GM12878 (cell line): ENCODE results near the gene CNDP1. TPM values are rescaled to one million over a fixed set of nuclear protein-coding genes. Genes with fewer than 3 reads are reported as not detected.

Experiments used
- ATAC-seq: fragments of 200-7000 bp; cut with Tn5 transposase; 3 replicates; pipeline ENCODE4 v1.9.1; 2020; ENCODE audit warnings: mild to moderate bottlenecking, moderate library complexity
- BruUV-seq: library from RNA; stranded (reverse); fragments of 400-500 nt; replicated peaks from 2 replicates; lab custom pipeline; 2021; lab: Mats Ljungman, UMichigan
- CTCF ChIA-PET: fragments of 300-600 bp; sonication (Branson Sonifier 250); formaldehyde crosslinking; extraction: SDS; loops from one replicate; lab custom pipeline; 2021; ENCODE audit warnings: inconsistent platforms; lab: Yijun Ruan, JAX
- POLR2A ChIA-PET: fragments of 350-600 bp; formaldehyde crosslinking; extraction: SDS; loops from one replicate; lab custom pipeline; 2021; ENCODE audit warnings: inconsistent platforms; lab: Charles Lee
- RAD21 ChIA-PET: fragments of 300-600 bp; sonication (Branson Sonifier 250); formaldehyde crosslinking; loops from one replicate; lab custom pipeline; 2023; ENCODE audit warnings: antibody characterized with exemption; ENCODE audit not compliant: unreplicated experiment; lab: Charles Lee
- SMC1A ChIA-PET: fragments of 300-600 bp; sonication (Branson Sonifier 250); formaldehyde crosslinking; loops from one replicate; lab custom pipeline; 2023; ENCODE audit not compliant: unreplicated experiment, uncharacterized antibody; lab: Charles Lee
- DNase-seq: peaks from one replicate; pipeline ENCODE4 v3.0.0-alpha.2; 2011; ENCODE audit warnings: low read depth, low spot score
- FAIRE-seq: peaks from 3 replicates; lab custom pipeline; 2011; peaks lifted over from hg19 to GRCh38; lab: Jason Lieb, UNC
- H2AFZ ChIP-seq: 2 replicates; pipeline ENCODE4 v1.6.0; 2011; ENCODE audit warnings: low read depth, low read length, control low read depth; ENCODE audit not compliant: control insufficient read depth
- H3K27ac ChIP-seq: 2 replicates; pipeline ENCODE4 v1.5.1; 2011; ENCODE audit warnings: control low read depth; ENCODE audit not compliant: control insufficient read depth, insufficient read depth
- H3K27me3 ChIP-seq, 2 experiments: replicated peaks in 1 of 2; 2 replicates each; pipeline versions ENCODE4 v1.6.0 to v1.6.1; 2011; ENCODE audit warnings: low read length in 1 of 2; ENCODE audit not compliant: control insufficient read depth in 2 of 2, insufficient read depth in 2 of 2
- H3K36me3 ChIP-seq, 2 experiments: 2 replicates each; pipeline ENCODE4 v1.5.1; 2011; ENCODE audit warnings: low read length in 1 of 2; ENCODE audit not compliant: control insufficient read depth in 2 of 2, insufficient read depth in 2 of 2
- H3K4me1 ChIP-seq: 2 replicates; pipeline ENCODE4 v1.6.1; 2011; ENCODE audit warnings: mild to moderate bottlenecking, low read length, moderate library complexity, mixed read lengths; ENCODE audit not compliant: control insufficient read depth, insufficient read depth
- H3K4me2 ChIP-seq: 2 replicates; pipeline ENCODE4 v1.6.0; 2011; ENCODE audit warnings: control low read depth; ENCODE audit not compliant: control insufficient read depth, insufficient read depth
- H3K4me3 ChIP-seq: fragments of 200-600 bp; sonication (generic); 2 replicates; pipeline ENCODE4 v1.5.1; 2016
- H3K79me2 ChIP-seq: 2 replicates; pipeline ENCODE4 v1.6.0; 2011; ENCODE audit warnings: low read length; ENCODE audit not compliant: control insufficient read depth, insufficient read depth
- H3K9ac ChIP-seq: 2 replicates; pipeline ENCODE4 v1.8.0; 2011; ENCODE audit warnings: low read length, control low read depth, mixed read lengths; ENCODE audit not compliant: control insufficient read depth, insufficient read depth
- H3K9me3 ChIP-seq: replicated peaks from 3 replicates; pipeline ENCODE4 v1.5.1; 2011; ENCODE audit warnings: mild to moderate bottlenecking, low read length; ENCODE audit not compliant: control insufficient read depth, insufficient read depth
- H4K20me1 ChIP-seq: 2 replicates; pipeline ENCODE4 v1.6.0; 2011; ENCODE audit not compliant: control insufficient read depth, insufficient read depth
- ATF7 ChIP-seq: fragments of 450-650 bp; IDR thresholded peaks from 2 replicates; pipeline ENCODE4 v1.6.1; 2016; ENCODE audit warnings: low read depth, mild to moderate bottlenecking
- BCL11A ChIP-seq: IDR thresholded peaks from 2 replicates; pipeline ENCODE4 v1.6.1; 2011; ENCODE audit warnings: low read depth, low read length
- EZH2 ChIP-seq: IDR thresholded peaks from 2 replicates; pipeline ENCODE4 v1.6.1; 2012; ENCODE audit warnings: low read depth, mild to moderate bottlenecking, control low read depth, inconsistent platforms, low read length, borderline replicate concordance; ENCODE audit not compliant: control insufficient read depth
- GABPA ChIP-seq: IDR thresholded peaks from 2 replicates; pipeline ENCODE4 v1.6.1; 2014; ENCODE audit warnings: antibody characterized with exemption, low read depth, mild to moderate bottlenecking, inconsistent platforms
- LARP7 ChIP-seq: fragments of 450-650 bp; IDR thresholded peaks from 2 replicates; pipeline ENCODE4 v1.6.1; 2017; ENCODE audit warnings: mild to moderate bottlenecking
- NR2C1 ChIP-seq: fragments of 450-650 bp; IDR thresholded peaks from 2 replicates; pipeline ENCODE4 v1.6.1; 2017; ENCODE audit warnings: antibody characterized with exemption, mild to moderate bottlenecking, moderate library complexity
- PAX5 ChIP-seq: IDR thresholded peaks from 2 replicates; pipeline ENCODE4 v1.6.1; 2011; ENCODE audit warnings: low read depth, low read length, borderline replicate concordance
- POLR2A ChIP-seq: IDR thresholded peaks from 2 replicates; pipeline ENCODE4 v1.6.1; 2011; ENCODE audit warnings: low read depth, mild to moderate bottlenecking, low read length
- RAD21 ChIP-seq: IDR thresholded peaks from 2 replicates; pipeline ENCODE4 v1.6.1; 2011; ENCODE audit warnings: mild to moderate bottlenecking, low read depth, low read length, moderate library complexity; ENCODE audit not compliant: insufficient read depth
- RCOR1 ChIP-seq: conservative IDR thresholded peaks from 2 replicates; pipeline ENCODE4 v1.6.1; 2012; ENCODE audit warnings: low read depth, low read length, improper control_type of control experiment
- SIN3A ChIP-seq: IDR thresholded peaks from 2 replicates; pipeline ENCODE4 v1.6.1; 2012; ENCODE audit warnings: low read depth, low read length, improper control_type of control experiment
- SREBF1 ChIP-seq: IDR thresholded peaks from 2 replicates; pipeline ENCODE4 v1.6.1; 2012; ENCODE audit warnings: mild to moderate bottlenecking, low read length
- SUZ12 ChIP-seq: fragments of 200-600 bp; sonication (generic); IDR thresholded peaks from one replicate; pipeline ENCODE4 v1.6.1; 2018; ENCODE audit warnings: antibody characterized with exemption, mild to moderate bottlenecking; ENCODE audit not compliant: unreplicated experiment
- USF2 ChIP-seq: IDR thresholded peaks from 2 replicates; pipeline ENCODE4 v1.6.1; 2011; ENCODE audit warnings: low read depth, low read length, improper control_type of control experiment, borderline replicate concordance
- ZSCAN29 ChIP-seq: fragments of 450-650 bp; IDR thresholded peaks from 2 replicates; pipeline ENCODE4 v1.6.1; 2017; ENCODE audit warnings: mild to moderate bottlenecking, moderate library complexity
- WGBS: methylation state at CpG from one replicate; pipeline ENCODE4 v1.1.6; 2016; ENCODE audit warnings: low lambda C conversion rate; ENCODE audit not compliant: insufficient replicate concordance, insufficient coverage; ENCODE audit errors: missing lambda C conversion rate; 5-methylcytosine and 5-hydroxymethylcytosine counted together
- in situ Hi-C: fragments of 300-500 bp; cut with MboI; formaldehyde crosslinking; loops from 9 replicates; pipeline ENCODE4 v1.14.3; 2018; ENCODE audit warnings: mixed read lengths
- intact Hi-C: fragments of 100-400 bp; cut with micrococcal nuclease; formaldehyde crosslinking; loops from one replicate; pipeline ENCODE4 v1.14.2; 2022; ENCODE audit not compliant: unreplicated experiment
- polyA plus RNA-seq, 11 experiments: library from polyadenylated mRNA; depleted of rRNA in 4 of 11; unstranded in 6 of 11; stranded (reverse) in 5 of 11; fragments of >200 nt; fragmentation: Nextera tagmentation in 4 of 11; fragmentation: Illumina TruSeq in 1 of 11; extraction: Ambion mirVana in 4 of 11; extraction: Trizol in 1 of 11; gene quantifications; 1 replicate in 1 of 11; 2 replicates in 10 of 11; pipeline versions ENCODE4 v1.2.1 to v1.2.3, GENCODE V29; 2011 to 2016; ENCODE audit warnings: inconsistent platforms in 2 of 11, missing spikeins in 2 of 11, low read depth in 1 of 11
- total RNA-seq, 4 experiments: library from RNA; depleted of rRNA in 3 of 4; stranded (reverse); fragments of >200 nt in 3 of 4; fragmentation: Illumina TruSeq in 1 of 4; extraction: Trizol in 1 of 4; gene quantifications; 2 replicates each; pipeline versions ENCODE4 v1.2.1 to v1.2.3, GENCODE V29; 2013 to 2021

Gene CNDP1
- total and polyA plus RNA-seq, 10 of the 15 experiments (the other 5 are each of a cell fraction or from before 2014, with no cell fraction given): 0.04 to 0.05 TPM; not detected in 8

- no peaks in the 10 kb centered on the region for H3K9me3 ChIP-seq
- H3K27me3 ChIP-seq: no peaks in the 10 kb centered on the region
- RAD21 ChIA-PET: no interaction called here
- CTCF ChIA-PET: no interaction called here
- in situ Hi-C loops (no loop called here), intact Hi-C loops (no loop called here)
- no peak for DNase-seq
- peaks cover 27 to 50% of the 10 kb centered on the region in 2 experiments for H3K36me3 ChIP-seq
- POLR2A ChIA-PET: interaction anchor here (1.2 kb wide), 1 partner anchor 10 kb away, joined by 3 read pairs; the partner anchor contains the start of gene CNDP2
- WGBS: 94% methylated on average over 16 of the region's 16 CpGs
- H3K4me2 ChIP-seq: no peak overlapping the region
- H3K9ac ChIP-seq: no peak overlapping the region
- no peak overlapping the region for H2AFZ ChIP-seq
- BruUV-seq: no TSS peak
- TF ChIP-seq ATF7 (no peak), SUZ12 (no peak)
- FAIRE-seq: no peak
- ATAC-seq: no peak
- no peak overlapping the region for H3K27ac ChIP-seq
- H3K4me3 ChIP-seq: no peak overlapping the region
- peaks cover 17% of the 10 kb centered on the region for H3K79me2 ChIP-seq
- no peaks in the 10 kb centered on the region for H3K4me1 ChIP-seq
- SMC1A ChIA-PET: no interaction called here
- no peaks in the 10 kb centered on the region for H4K20me1 ChIP-seq
Measured at GRCh38 chr18:74505776-74506175, 28.5 kb upstream of the CNDP1 start.

GRCh38 chr18:74506448-74507084 lies 27.7 kb upstream of the CNDP1 start:
- no TSS peak for BruUV-seq
- no peak overlapping the region for H3K4me2 ChIP-seq
- ChIA-PET CTCF (no interaction called here), SMC1A (no interaction called here), RAD21 (no interaction called here), POLR2A (no interaction called here)
- H3K27ac ChIP-seq: no peak overlapping the region
- H4K20me1 ChIP-seq: no peaks in the 10 kb centered on the region
- no peak for DNase-seq
- no peak overlapping the region for H3K9ac ChIP-seq
- no peaks in the 10 kb centered on the region for H3K4me1 ChIP-seq
- WGBS: 86% methylated on average over 11 of the region's 11 CpGs
- H3K27me3 ChIP-seq: no peaks in the 10 kb centered on the region
- peaks cover 28 to 50% of the 10 kb centered on the region in 2 experiments for H3K36me3 ChIP-seq
- in situ Hi-C loops (no loop called here), intact Hi-C loops (no loop called here)
- no peak overlapping the region for H2AFZ ChIP-seq
- no peaks in the 10 kb centered on the region for H3K9me3 ChIP-seq
- FAIRE-seq: no peak
- ATAC-seq: no peak
- no peak overlapping the region for H3K4me3 ChIP-seq
- H3K79me2 ChIP-seq: peaks cover 9% of the 10 kb centered on the region
- TF ChIP-seq LARP7 (no peak), RCOR1 (no peak), GABPA (no peak), RAD21 (no peak), BCL11A (no peak), POLR2A (no peak; the same call in 1 of the 2 replicates), NR2C1 (no peak), EZH2 (no peak), USF2 (no peak), SREBF1 (no peak), PAX5 (no peak), ZSCAN29 (no peak), SIN3A (no peak)
